Left colon (tissue), 2 donors: ENCODE data around the gene MARK4. TPM values are rescaled to one million over a fixed set of nuclear protein-coding genes. Genes with fewer than 3 reads are reported as not detected.
"Not testable (repeated sequence)": the region's sequence is repeated elsewhere in the genome, so short reads cannot be mapped to it uniquely, and the experiment has no call there.

ENCODE experiments used
- ATAC-seq: fragments of 200-7000 bp; cut with Tn5 transposase; one replicate; pipeline ENCODE4 v1.9.1; 2020; ENCODE audit warnings: mild to moderate bottlenecking, moderate library complexity
- DNase-seq, 2 donors: peaks; one replicate each; pipeline ENCODE4 v3.0.0-alpha.2; 2020
- intact Hi-C, 2 donors: fragments of 100-400 bp; cut with DNase I in 1 of 2; cut with micrococcal nuclease in 1 of 2; formaldehyde crosslinking; loops; one replicate each; pipeline versions ENCODE4 v1.11.2 to v1.14.0; 2022; cut with DNase I, micrococcal nuclease
- total RNA-seq, 2 donors: library from RNA; stranded (reverse); fragmentation: NEBNext Ultra II Directional; extraction: Animal tissue kit (Norgen Biotek cat#: 25700); gene quantifications; one replicate each; pipeline ENCODE4 v1.2.1, GENCODE V29; 2021
- donor health status: DM: no; HTN: no; CAD: no.
- donor health status: DM: yes; HTN: yes; CAD: no.

MARK4 gene
- total RNA-seq, 2 donors from 2014 or later = 18.0 to 24.7 TPM

GRCh38 chr19:45264781-45265317 is 13.8 kb downstream of the MARK4 start:
- ATAC-seq (no peak), DNase-seq (no peak)
- intact Hi-C loops = no loop called here

DNA sequence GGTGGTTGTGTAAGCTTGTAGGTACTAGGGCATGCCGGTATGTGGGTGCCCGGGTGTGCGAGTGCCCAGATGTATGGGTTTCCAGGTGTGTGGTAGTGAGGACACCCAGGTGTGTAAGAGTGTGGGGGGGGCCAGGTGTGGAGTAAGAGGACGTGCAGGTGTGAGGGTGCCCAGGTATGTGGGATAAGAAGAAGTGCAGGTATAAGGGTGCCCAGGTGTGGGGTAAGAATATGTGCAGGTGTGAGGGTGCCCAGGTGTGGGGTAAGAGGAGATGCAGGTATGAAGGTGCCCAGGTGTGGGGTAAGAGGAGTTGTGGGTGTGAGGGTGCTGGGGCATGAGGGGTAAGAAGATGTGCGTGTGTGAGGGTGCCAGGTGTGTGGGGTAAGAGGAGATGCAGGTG is 14.3 kb downstream of the MARK4 start:
- ATAC-seq (no peak), DNase-seq (no peak)
- intact Hi-C loops = no loop called here

GRCh38 chr19:45267296-45267695 is 16.2 kb downstream of the MARK4 start:
- DNase-seq = no peak
- ATAC-seq = no peak
- intact Hi-C loops = no loop called here

- intact Hi-C loops, ATAC-seq, DNase-seq: not testable (repeated sequence)
Observed at GRCh38 chr19:45269939-45270338, 18.9 kb downstream of the MARK4 start.

DNA sequence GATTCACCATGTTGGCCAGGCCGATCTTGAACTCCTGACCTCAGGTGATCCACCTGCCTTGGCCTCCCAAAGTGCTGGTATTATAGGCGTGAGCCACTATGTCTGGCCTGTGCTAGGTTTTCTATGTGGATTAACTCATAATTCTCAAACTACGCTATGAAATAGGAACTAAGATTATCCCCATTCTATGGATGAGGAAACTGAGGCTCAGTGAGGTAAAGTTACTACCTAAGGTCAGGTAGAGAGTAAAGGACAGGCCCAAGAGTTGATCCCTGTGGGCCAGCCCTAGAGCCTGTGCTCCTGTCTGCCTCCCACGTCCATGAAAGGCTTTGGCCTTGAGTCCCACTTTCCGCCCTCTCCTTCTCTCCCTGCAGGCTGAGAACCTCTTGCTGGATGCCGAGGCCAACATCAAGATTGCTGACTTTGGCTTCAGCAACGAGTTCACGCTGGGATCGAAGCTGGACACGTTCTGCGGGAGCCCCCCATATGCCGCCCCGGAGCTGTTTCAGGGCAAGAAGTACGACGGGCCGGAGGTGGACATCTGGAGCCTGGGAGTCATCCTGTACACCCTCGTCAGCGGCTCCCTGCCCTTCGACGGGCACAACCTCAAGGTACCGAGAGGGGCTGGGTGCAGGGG is 20.1 kb downstream of the MARK4 start:
- no peak for DNase-seq
- no peak for ATAC-seq
- intact Hi-C loops = no loop called here

DNA sequence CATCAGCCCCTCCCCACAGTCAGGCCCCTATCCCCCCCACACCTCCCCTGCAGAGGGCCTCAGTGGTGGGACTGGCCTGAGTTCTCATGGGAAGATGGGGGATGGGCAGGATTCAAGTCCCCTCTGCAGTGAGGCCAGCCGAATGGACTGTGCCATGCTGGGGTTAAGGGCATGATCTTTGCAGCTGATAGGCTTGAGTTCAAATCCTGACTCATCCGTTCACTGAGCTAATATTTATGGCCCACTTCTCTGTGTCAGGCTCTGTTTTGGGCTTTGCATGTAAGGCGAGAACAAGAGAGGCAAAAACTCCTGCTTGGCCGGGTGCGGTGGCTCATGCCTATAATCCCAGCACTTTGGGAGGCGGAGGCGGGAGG is 20.7 kb downstream of the MARK4 start:
- ATAC-seq (no peak), DNase-seq (no peak)
- intact Hi-C loops = no loop called here

DNA sequence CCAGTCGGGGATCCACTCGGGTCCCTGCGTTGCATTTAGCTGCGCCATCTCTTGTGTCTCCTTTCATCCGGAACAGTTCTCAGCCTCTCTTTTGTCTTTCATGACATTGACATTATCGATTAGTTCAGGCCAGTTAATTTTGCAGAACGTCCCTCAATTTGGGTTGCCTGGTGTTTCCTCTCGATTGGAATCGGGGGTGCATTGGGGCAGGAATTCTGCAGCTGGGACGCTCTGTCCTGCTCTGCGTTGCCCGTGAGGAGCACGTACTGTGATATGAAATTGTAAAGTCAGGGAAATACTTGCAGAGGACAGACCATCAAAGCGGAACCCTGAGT is 22.4 kb downstream of the MARK4 start:
- no peak for ATAC-seq
- no peak for DNase-seq
- intact Hi-C loops = no loop called here

GRCh38 chr19:45275370-45275971 is 24.4 kb downstream of the MARK4 start:
- intact Hi-C loops = no loop called here
- ATAC-seq (no peak), DNase-seq (no peak)

DNA sequence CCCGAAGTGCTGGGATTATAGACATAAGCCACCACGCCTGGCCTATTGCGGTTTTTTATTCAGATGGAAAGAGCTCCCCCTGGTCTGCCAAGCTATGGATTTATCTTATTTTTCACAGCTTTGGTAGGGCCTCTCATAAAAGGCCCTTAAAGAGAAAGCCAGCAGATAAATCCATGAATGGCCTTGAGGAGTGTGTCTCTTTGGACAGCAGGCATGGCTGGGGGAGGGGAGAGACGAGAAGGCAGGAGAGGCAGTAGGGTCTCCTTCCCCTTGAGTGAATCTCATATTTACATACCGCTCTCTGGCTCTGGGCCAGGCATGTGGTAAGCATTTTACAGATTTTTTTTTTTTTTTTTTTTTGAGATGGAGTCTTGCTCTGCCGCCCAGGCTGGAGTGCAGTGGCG is 25.2 kb downstream of the MARK4 start:
- DNase-seq (no peak), ATAC-seq (no peak)
- intact Hi-C loops = no loop called here

DNA sequence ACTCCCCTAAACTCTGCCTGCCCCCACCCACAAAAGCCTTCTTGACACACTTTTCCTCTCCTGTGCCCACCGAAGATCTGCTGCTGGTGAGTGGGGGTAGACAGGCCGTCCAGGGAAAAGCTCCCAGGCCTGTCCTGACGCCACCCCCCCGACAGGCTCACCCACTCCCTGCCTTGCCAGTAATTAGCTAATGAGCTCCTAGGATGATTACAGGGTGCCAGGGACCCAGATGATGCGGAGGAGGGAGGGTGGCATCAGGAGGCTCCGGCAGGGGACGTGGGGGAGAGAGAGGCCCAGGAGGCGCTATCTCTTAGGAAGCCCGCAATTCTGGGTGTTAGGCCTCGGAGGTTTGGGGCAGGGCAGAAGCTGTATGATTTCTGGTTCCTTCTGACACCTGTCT is 27.0 kb downstream of the MARK4 start:
- intact Hi-C loops = no loop called here
- DNase-seq (no peak), ATAC-seq (no peak)

DNA sequence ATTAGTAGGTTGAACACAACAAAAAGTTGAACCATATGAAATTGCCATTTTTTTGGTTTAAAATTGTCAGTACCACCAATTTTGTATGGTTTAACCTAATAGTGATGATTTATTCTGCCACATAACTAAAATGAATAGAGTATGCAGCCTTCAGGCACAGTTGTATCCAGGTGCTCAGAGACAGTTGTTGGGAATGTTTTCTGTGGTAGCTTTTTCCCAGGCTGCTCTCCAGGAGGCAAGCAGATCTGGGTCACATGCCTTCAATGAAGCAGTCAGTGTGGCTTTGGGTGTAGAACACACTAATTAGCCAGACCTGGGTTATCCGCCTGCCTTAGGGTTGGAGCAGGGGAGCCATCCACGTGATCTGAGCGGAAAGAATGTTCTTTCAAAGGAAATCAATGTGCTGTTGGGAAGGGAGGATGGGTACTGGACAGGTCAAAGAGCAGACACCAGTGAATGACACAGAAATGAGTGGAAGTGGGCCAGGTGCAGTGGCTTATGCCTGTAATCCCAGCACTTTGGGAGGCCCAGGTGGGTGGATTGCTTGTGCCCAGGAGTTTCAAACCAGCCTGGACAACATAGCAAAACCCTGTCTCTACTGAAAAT is 28.6 kb downstream of the MARK4 start:
- intact Hi-C loops = no loop called here
- DNase-seq = no peak
- ATAC-seq = no peak

DNA sequence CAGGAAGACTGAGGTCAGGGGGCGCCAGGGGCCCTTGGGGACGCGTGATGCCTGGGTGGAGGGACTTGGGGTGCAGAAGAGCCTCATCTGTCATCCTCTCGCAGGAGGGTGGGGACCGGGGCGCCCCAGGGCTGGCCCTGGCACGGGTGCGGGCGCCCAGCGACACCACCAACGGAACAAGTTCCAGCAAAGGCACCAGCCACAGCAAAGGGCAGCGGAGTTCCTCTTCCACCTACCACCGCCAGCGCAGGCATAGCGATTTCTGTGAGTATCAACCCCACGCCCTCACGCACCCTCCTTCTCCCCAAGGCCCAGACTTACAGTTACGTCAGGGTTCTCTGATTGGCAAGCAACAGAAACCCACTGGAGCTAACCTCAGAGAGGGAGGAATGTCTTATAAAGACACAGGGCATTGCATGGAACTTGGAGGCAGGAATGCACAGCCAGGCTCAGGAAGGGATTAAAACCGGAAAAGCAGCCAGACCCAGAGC is 29.4 kb downstream of the MARK4 start:
- no peak for DNase-seq
- ATAC-seq = no peak
- intact Hi-C loops = no loop called here

DNA sequence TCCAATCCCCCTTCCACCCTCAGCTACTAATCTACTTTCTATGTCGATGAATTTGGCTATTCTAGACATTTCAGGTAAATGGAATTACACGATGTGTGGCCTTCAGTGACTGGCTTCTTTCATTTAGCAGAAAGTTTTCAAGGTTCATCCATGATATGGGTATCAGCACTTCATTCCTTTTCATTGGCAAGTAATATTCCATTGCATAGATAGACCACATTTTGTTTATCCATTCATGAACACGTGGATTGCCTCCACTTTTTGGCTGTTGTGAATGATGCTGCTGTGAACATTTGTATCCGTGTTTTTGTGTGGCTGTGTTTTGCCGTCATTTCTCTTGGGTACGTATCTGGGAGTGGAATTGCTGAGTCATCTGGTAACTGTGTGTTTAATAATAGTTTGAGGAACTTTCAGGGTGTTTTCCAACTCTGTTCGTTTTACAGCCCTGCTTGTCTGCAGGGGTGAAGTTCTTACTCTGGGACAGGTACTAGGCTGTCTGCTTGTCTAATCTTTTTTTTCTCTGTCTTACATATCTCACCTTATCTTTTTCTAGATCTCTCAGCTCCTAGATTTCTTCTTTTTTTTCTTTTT is 32.5 kb downstream of the MARK4 start:
- intact Hi-C loops = no loop called here
- ATAC-seq = no peak

GRCh38 chr19:45290381-45290931 is 39.4 kb downstream of the MARK4 start:
- ATAC-seq (no peak), DNase-seq (no peak)
- intact Hi-C loops = no loop called here

More for the DNA sequence above, 32.5 kb downstream of the MARK4 start:
- DNase-seq = no peak

- intact Hi-C loops = no loop called here
- ATAC-seq (no peak), DNase-seq (no peak)
Observed at GRCh38 chr19:45291834-45292233, 40.8 kb downstream of the MARK4 start.

GRCh38 chr19:45293682-45294081 is 42.6 kb downstream of the MARK4 start:
- DNase-seq = no peak
- intact Hi-C loops = no loop called here
- no peak for ATAC-seq

GRCh38 chr19:45294291-45295029 is 43.4 kb downstream of the MARK4 start:
- DNase-seq (no peak), ATAC-seq (no peak)
- intact Hi-C loops = no loop called here

GRCh38 chr19:45295873-45296272 is 44.8 kb downstream of the MARK4 start:
- DNase-seq (no peak), ATAC-seq (no peak)
- intact Hi-C loops = no loop called here

GRCh38 chr19:45296355-45296754 is 45.3 kb downstream of the MARK4 start:
- DNase-seq = no peak
- intact Hi-C loops = no loop called here
- ATAC-seq = no peak
